Measurements from ENCODE around the gene FGD6. TPM values are rescaled to one million over a fixed set of nuclear protein-coding genes. Genes with fewer than 3 reads are reported as not detected.

Gene FGD6
- total RNA-seq, 2 experiments from 2014 or later = 5.6 to 7.8 TPM

GRCh38 chr12:95228617-95229016, 11.3 kb upstream of the FGD6 start:
- no peak overlapping the region for H3K4me3 ChIP-seq (ENCODE audit: low read depth, low read length, poor library complexity, severe bottlenecking)
- H3K27ac ChIP-seq (ENCODE audit: low read depth, low read length, poor library complexity, severe bottlenecking) = no peak overlapping the region
- H2AFZ ChIP-seq (ENCODE audit: low read length) = no peak overlapping the region
- H3K9me3 ChIP-seq (ENCODE audit: low read length) = 0 out of 2 replicates have a peak, but pooled peaks cover 2% of the 10 kb centered on the region
- H3K4me2 ChIP-seq (ENCODE audit: low read length) = no peak overlapping the region
- peaks cover 7% of the 10 kb centered on the region; the same call in 1 of the 2 replicates for H4K20me1 ChIP-seq (ENCODE audit: insufficient read depth, low read length)
- peaks cover 9% of the 10 kb centered on the region for H3K4me1 ChIP-seq (ENCODE audit: insufficient read depth, low read length, poor library complexity, severe bottlenecking)
- intact Hi-C loops (cut with micrococcal nuclease; ENCODE audit: unreplicated experiment) = no loop called here
- BruUV-seq (replicated peaks) = no TSS peak
- TF ChIP-seq CTCF (conservative IDR thresholded peaks at IDR 0.05; ENCODE audit: low read length) (no peak), EZH2phosphoT487 (IDR thresholded peaks at IDR 0.05; ENCODE audit: borderline replicate concordance, low read depth, low read length) (no peak)
- H3K36me3 ChIP-seq (ENCODE audit: insufficient read depth, low read length) = peaks cover 56% of the 10 kb centered on the region
- H3K9me2 ChIP-seq (ENCODE audit: insufficient read depth, low read length) = no peaks in the 10 kb centered on the region
- DNase-seq (ENCODE audit: low spot score) = no peak
- H3K79me2 ChIP-seq (ENCODE audit: insufficient read depth, low read depth, low read length) = peaks cover 99% of the 10 kb centered on the region
- ChIA-PET CTCF (ENCODE audit: unreplicated experiment) (no interaction called here), POLR2A (interaction anchor here (1.5 kb wide), 1 partner anchor 26 kb away, joined by 3 read pairs; no protein-coding TSS in a partner anchor)

- TF ChIP-seq EZH2phosphoT487 (IDR thresholded peaks at IDR 0.05; ENCODE audit: borderline replicate concordance, low read depth, low read length) (no peak), CTCF (conservative IDR thresholded peaks at IDR 0.05; ENCODE audit: low read length) (no peak)
- Histone ChIP-seq H4K20me1 (ENCODE audit: insufficient read depth, low read length) (peaks cover 7% of the 10 kb centered on the region; the same call in 1 of the 2 replicates), H3K79me2 (ENCODE audit: insufficient read depth, low read depth, low read length) (peaks cover 99% of the 10 kb centered on the region), H3K9me3 (ENCODE audit: low read length) (no peaks in the 10 kb centered on the region), H3K27ac (ENCODE audit: low read depth, low read length, poor library complexity, severe bottlenecking) (no peak overlapping the region), H3K4me3 (ENCODE audit: low read depth, low read length, poor library complexity, severe bottlenecking) (no peak overlapping the region), H3K4me2 (ENCODE audit: low read length) (no peak overlapping the region), H3K9me2 (ENCODE audit: insufficient read depth, low read length) (no peaks in the 10 kb centered on the region), H3K36me3 (ENCODE audit: insufficient read depth, low read length) (peaks cover 57% of the 10 kb centered on the region), H3K4me1 (ENCODE audit: insufficient read depth, low read length, poor library complexity, severe bottlenecking) (peaks cover 9% of the 10 kb centered on the region), H2AFZ (ENCODE audit: low read length) (no peak overlapping the region)
- ChIA-PET CTCF (ENCODE audit: unreplicated experiment) (no interaction called here), POLR2A (interaction anchor here (0.7 kb wide), 1 partner anchor 529 kb away, joined by 3 read pairs; no protein-coding TSS in a partner anchor)
- no TSS peak for BruUV-seq (replicated peaks)
- DNase-seq (ENCODE audit: low spot score) = no peak
- intact Hi-C loops (cut with micrococcal nuclease; ENCODE audit: unreplicated experiment) = no loop called here
Observed at GRCh38 chr12:95227818-95228356, 10.6 kb upstream of the FGD6 start.

GRCh38 chr12:95225645-95226212, 8.5 kb upstream of the FGD6 start:
- H3K79me2 ChIP-seq (ENCODE audit: insufficient read depth, low read depth, low read length) = peaks cover 99% of the 10 kb centered on the region
- peaks cover 10% of the 10 kb centered on the region for H3K4me1 ChIP-seq (ENCODE audit: insufficient read depth, low read length, poor library complexity, severe bottlenecking)
- TF ChIP-seq EZH2phosphoT487 (IDR thresholded peaks at IDR 0.05; ENCODE audit: borderline replicate concordance, low read depth, low read length) (no peak), CTCF (conservative IDR thresholded peaks at IDR 0.05; ENCODE audit: low read length) (no peak)
- ChIA-PET POLR2A (interaction anchor here (0.6 to 1.0 kb wide), 6 partner anchors 8 to 514 kb away, joined by 3 to 6 read pairs (median 4); partner anchors contain the start of gene FGD6), CTCF (ENCODE audit: unreplicated experiment) (no interaction called here)
- no peaks in the 10 kb centered on the region for H3K9me2 ChIP-seq (ENCODE audit: insufficient read depth, low read length)
- intact Hi-C loops (cut with micrococcal nuclease; ENCODE audit: unreplicated experiment) = no loop called here
- peaks cover under 1% of the 10 kb centered on the region; the same call in 1 of the 2 replicates for H3K9me3 ChIP-seq (ENCODE audit: low read length)
- H3K4me3 ChIP-seq (ENCODE audit: low read depth, low read length, poor library complexity, severe bottlenecking) = no peak overlapping the region
- no peak overlapping the region for H3K27ac ChIP-seq (ENCODE audit: low read depth, low read length, poor library complexity, severe bottlenecking)
- H3K4me2 ChIP-seq (ENCODE audit: low read length) = no peak overlapping the region
- peaks cover 7% of the 10 kb centered on the region; the same call in 1 of the 2 replicates for H4K20me1 ChIP-seq (ENCODE audit: insufficient read depth, low read length)
- no peak overlapping the region for H2AFZ ChIP-seq (ENCODE audit: low read length)
- H3K36me3 ChIP-seq (ENCODE audit: insufficient read depth, low read length) = peaks cover 56% of the 10 kb centered on the region
- no peak for DNase-seq (ENCODE audit: low spot score)
- no TSS peak for BruUV-seq (replicated peaks)
